ENCODE results near the gene PHRF1.

The PHRF1 gene

DNA sequence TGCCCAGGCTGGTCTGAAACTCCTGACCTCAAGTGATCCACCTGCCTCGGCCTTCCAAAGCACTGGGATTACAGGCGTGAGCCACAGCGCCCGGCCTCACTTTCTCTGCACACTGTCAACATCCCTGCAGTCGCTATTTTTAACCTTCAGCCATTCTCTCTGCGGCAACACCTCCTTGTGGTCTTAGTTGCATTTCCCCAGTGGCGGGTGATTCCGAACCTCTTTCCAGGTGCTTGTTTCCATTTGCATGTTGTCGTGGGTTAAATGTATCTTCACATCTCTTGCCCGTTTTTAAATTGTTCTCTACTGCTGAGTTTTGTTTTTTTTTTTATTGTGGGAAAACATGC is 52.9 kb downstream of the PHRF1 start:
- no peak for TF ChIP-seq CTCF (IDR thresholded peaks at IDR 0.05; ENCODE audit: insufficient read depth, low read depth, low read length, missing control alignments)
- DNase-seq (ENCODE audit: low read depth) = no peak
- no peak overlapping the region for H3K4me3 ChIP-seq (ENCODE audit: low read length)

DNA sequence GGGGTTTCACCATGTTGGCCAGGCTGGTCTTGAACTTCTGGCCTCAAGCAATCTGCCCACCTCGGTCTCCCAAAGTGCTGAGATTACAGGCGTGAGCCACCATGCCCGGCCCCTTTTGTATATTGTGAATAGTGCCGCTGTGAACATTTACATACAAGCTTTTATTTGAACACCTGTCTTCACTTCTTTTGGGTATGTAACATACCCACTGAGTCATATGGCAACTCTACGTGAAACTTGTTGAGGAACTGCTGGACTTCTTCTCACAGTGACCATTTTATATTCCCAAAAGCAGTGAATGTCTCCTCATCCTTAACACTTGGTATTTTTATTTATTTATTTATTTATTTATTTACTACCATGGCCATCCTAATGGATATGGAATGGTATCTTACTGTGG is 54.6 kb downstream of the PHRF1 start:
- H3K4me3 ChIP-seq (ENCODE audit: low read length) = no peak overlapping the region

GRCh38 chr11:635945-636510 is 59.8 kb downstream of the PHRF1 start:
- TF ChIP-seq CTCF (IDR thresholded peaks at IDR 0.05; ENCODE audit: insufficient read depth, low read depth, low read length, missing control alignments) = no peak
- H3K4me3 ChIP-seq (ENCODE audit: low read length) = no peak overlapping the region
- no peak for DNase-seq (ENCODE audit: low read depth)

More for the DNA sequence above, 54.6 kb downstream of the PHRF1 start:
- DNase-seq (ENCODE audit: low read depth) = no peak
- TF ChIP-seq CTCF (IDR thresholded peaks at IDR 0.05; ENCODE audit: insufficient read depth, low read depth, low read length, missing control alignments) = no peak

DNA sequence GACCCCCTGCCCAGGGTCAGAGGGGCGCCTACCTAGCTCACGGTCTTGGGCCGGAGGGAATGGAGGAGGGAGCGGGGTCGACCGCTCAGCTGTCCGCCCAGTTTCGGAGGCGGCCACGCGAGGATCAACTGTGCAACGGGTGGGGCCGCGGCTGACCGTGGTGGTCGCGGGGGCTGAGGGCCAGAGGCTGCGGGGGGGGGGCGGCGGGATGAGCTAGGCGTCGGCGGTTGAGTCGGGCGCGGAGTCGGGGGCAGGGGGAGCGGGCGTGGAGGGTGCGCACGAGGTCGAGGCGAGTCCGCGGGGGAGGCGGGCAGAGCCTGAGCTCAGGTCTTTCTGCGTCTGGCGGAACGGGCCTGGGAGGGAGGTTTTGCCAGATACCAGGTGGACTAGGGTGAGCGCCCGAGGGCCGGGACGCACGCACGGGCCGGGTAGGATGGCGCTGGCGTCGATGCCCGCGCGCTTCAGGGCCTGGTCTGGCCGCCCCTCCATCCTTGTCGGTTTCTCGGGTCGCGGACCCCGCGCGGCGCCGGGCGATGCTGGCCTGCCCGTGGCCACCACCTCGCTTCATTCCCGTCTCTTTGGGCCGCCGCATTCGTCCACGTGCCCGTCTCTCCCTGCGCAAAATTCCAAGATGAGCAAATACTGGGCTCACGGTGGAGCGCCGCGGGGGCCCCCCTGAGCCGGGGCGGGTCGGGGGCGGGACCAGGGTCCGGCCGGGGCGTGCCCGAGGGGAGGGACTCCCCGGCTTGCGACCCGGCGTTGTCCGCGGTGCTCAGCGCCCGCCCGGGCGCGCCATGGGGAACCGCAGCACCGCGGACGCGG is 60.5 kb downstream of the PHRF1 start, which contains the start of gene DRD4:
DRD4 (plus strand) TSS at position 759 of the 822 bp plus-strand sequence; CDS start at position 795, 36 bp downstream.
- no peak for DNase-seq (ENCODE audit: low read depth)

GRCh38 chr11:637333-637592 is 61.0 kb downstream of the PHRF1 start:
- no peak for TF ChIP-seq CTCF (IDR thresholded peaks at IDR 0.05; ENCODE audit: insufficient read depth, low read depth, low read length, missing control alignments)
- DNase-seq (ENCODE audit: low read depth) = no peak
- no peak overlapping the region for H3K4me3 ChIP-seq (ENCODE audit: low read length)

More for the DNA sequence above, 60.5 kb downstream of the PHRF1 start, which contains the start of gene DRD4:
- TF ChIP-seq CTCF (IDR thresholded peaks at IDR 0.05; ENCODE audit: insufficient read depth, low read depth, low read length, missing control alignments) = no peak
- H3K4me3 ChIP-seq (ENCODE audit: low read length) = no peak within 1 kb of the TSS

GRCh38 chr11:637593-638521 is 61.6 kb downstream of the PHRF1 start:
- no peak for TF ChIP-seq CTCF (IDR thresholded peaks at IDR 0.05; ENCODE audit: insufficient read depth, low read depth, low read length, missing control alignments)
- no peak overlapping the region for H3K4me3 ChIP-seq (ENCODE audit: low read length)
- DNase-seq (ENCODE audit: low read depth) = no peak

Measured in epithelial cell of esophagus (primary cell).